ENCODE measurements around the gene MBP.
"Not testable (repeated sequence)": the region's sequence is repeated elsewhere in the genome, so short reads cannot be mapped to it uniquely, and the experiment has no call there.

The MBP gene

DNA sequence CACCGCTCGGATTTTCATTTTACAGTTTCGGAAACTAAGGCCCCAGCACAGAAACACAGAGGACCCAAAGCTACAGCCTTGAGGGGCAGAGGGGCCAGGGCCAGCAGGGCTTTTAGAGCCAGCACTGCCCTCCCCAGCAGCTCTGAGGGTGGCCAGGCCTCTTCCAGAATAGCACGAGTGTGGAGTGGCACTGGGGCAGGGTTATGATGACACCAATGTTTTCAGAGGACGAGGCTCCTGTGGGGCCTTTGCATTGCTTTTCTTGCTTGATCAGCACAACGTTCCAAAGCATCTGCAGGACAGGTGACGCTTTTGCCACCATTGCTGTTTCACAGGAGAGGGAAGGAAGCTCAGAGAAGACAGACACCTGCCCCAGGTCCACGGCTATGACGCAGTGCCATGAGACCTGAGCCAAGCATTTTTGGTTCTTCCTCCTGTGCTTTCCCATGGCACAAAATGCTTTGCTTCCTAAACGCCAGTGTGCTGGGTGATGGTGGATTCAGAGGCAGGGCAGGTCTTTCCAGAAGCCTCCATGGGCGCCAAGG is 126.9 kb downstream of the MBP start:
- no peak for DNase-seq (ENCODE audit: low spot score)

DNA sequence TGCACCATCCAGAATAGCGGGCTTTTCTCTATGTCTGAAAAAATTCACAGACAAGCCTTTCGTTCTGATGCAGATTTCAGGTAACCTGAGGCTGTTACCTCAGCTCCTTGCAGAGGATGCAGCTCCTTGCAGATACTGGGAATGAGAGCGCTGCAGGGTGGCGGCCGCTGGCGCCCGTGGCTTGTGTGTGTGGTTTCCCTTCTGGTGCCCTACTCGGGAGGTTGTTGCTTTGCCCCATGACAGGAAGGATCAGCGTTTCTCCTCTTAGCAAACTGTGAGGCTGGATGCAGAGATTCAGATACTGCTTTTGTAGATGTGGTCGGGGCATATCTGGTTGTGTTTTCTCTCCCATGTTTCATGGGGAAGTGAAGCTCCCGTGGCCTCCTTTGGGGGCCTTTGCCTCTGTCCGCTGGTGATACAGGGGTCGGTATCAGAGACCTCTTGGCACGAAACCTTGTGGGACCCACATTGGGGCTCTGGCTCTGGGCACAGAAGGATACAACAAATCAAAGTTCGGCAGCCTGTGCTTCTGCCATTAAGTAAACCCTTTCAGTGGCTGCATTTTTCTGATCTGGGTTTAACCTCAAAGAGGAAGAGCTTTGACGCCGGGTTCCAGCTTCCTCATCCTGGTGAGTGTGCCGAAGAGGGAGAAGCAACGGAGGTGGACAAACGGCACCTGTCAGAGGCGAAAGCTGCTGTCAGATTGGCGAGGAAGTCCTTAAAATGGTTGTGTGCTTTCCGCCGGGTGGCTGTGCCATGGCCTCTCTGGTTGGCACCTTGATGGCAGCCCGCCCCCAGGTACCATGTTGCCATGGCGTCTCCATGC is 127.8 kb downstream of the MBP start:
- no peak for DNase-seq (ENCODE audit: low spot score)

DNA sequence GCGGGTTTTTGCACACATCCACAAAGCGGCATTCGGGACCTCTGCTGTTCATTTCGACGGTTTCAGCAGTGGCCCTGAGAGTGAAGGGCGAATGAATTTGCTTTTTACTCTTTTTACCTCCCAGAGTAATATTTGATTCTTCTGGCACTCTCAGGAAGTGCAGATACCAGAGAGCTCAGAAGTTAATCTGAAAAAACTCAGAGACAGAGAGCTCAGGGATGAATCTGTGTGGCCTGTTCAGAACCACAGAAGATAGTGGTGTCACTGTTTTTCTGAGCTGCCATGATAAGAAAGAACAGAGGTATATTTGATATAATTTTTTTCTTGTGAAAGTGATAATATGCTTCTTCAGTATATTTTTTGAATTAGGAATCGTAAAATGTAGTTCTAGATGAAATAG is 129.3 kb downstream of the MBP start:
- DNase-seq (ENCODE audit: low spot score): no peak

DNA sequence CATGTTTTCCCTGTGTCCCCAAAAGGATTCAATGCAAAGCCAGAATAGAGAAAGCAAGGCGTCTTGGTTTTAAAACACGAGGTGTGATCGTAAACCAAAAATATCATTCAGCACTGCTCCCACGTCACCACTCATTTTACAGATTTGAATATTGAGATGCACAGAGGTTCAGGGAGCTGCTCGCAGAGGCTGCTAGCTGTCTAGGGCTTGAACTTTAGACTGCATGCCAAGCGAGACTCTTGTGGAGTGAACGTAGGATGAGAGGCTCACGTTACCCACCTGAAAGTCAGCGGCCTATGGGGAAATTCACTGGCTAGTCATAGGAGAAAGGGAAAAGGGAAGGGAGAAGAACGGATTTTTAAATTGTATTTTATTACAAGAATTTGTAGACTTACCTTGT is 130.1 kb downstream of the MBP start:
- DNase-seq (ENCODE audit: low spot score): no peak

DNA sequence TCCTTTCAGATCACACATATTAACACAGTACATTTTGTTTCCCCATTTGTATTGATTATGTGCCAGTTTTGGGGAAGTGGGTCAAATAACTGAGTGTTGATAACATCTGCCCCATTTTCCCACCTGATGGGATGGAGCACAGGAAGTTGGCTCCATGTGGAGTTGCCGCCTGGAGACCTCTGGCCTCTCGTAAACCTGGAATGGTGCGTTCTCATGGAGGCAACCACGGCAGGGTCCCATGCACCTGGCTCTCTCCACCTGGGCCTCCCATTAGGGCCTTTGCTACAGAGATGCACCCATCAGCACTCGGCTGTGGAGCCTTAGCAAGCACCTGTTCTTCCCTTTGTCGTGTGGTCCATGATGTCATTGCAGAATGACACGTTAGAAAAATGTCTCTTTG is 130.6 kb downstream of the MBP start:
- no peak for DNase-seq (ENCODE audit: low spot score)

DNA sequence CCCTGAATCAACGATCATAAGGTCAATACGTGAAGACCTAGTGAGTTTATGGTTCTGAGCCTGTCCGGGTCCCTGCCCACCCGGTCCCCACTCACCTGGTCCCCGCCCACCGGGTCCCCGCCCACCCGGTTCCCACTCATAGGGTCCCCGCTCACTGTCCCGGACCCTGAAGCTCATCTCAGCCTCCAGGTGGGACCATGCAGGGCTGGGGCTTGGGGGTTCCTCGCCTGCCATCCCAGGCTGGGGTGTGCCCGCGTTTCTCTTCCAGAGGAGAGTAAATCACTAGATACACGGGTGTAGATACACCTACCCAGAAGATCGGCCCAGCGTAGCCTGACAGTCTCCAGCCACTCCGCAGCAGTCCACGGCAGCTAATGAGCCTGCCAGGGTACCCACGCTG is 131.5 kb downstream of the MBP start:
- no peak for DNase-seq (ENCODE audit: low spot score)

DNA sequence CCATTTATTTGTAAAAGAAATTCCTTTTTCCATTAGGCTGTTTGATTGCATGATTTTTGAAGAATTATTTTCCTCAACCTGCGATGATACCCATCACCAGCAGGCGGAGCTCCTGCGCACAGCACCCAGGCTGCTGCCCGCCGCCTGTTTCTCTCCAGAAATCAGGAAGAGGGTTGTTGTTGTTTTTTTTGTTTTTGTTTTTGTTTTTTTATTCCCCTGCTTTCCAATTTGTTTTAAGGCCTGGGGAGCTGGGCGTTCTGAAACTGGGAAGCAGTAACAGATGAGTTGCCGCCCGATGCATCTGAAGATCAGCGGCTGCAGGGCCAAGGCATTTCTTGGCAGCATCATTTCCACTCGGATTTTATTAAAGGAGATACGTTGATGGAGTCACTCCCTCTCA is 132.1 kb downstream of the MBP start:
- DNase-seq (ENCODE audit: low spot score): peak; percentile 82

DNA sequence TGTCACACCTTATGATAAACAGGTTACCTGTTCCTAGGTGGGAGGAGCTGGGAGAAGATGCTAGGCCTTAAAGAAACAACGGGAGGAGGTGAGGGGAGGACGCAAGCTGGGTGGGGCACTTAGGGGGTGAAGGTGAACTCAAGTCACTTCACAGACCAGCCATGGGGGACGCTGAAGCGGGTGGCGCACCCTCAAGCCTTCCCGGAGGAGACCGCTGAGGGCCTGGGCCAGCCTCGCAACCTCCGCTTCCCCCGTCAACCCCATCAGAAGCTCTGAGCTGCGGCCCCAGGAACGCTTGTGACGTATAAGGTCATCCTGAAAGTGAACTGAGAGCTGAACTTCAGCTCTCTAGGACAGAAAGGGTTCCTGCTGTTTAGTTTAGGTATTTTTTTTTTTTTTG is 133.5 kb downstream of the MBP start:
- no peak for DNase-seq (ENCODE audit: low spot score)

DNA sequence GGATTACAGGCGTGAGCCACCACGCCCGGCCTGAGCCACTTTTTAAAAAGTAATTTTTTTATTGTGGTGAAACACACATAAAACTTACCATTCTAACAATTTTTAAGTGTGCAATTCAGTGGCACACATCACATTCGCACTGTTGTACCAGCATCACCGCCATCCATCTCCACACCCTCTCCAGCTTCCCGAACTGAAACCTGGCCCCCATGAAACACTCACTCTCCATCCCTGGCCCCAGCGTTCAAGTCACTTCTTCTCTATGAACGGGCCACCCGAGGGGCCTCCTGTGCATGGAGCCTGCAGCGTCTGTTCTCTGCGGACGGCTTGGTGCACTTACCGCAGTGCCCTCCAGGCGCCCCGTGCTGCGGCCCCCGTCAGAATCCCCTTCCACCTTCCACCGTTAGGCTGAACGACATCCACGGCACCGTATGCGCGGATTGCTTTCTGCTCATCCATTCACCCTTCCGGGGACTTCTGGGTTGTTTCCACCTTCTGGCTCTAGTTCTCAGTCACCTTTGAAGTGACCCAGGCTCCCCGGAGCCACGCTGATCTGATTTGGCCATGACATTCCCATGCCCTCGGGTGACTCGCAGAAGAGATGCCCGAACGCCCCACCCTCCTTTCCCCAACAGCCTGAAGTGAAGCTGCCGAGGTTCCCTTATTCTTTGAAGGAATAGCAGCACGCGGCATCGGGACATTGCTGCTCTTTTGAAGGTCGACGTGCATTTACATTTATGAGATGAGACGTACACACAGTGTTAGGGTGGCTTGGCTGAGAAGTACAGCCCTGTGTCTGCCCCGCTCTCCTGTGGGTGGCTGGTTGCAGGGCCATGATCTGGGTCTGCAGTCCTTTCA is 134.4 kb downstream of the MBP start:
- DNase-seq (ENCODE audit: low spot score): no peak

DNA sequence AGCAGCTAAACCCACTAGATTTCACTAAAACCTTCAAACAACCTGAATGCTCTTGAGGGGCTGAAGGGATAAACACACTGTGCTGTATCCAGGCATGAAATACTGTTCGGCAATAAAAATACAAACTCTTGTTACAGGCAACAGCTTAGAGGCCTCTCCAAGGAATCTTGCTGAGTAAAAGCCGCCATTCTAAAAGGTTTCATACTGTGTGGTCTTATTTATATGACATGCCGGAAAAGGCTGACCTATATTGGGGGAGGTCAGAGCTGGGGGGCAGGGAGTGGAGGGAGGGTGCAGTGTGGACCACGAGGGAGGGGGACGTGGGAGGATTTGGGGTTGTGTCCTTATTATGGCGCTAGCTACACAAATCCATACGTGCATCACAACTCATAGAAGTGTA is 136.2 kb downstream of the MBP start:
- DNase-seq (ENCODE audit: low spot score): no peak

DNA sequence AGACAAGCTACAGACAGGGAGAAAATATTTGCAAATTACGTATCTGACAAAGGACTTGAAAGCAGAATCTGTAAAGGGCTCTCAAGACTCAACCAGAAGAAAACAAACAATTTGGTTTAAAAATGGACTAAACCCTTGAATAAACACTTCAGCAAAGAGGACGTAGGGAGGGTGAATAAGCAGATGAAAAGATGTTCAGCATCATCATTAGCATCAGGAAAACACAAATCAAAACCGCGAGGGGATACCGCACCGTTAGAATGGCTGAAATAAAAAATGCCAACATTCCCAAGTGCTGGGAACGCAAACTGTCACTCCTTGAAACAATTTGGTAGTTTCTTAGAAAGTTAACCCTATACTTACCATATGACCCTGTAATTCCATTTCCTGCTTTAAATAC is 136.7 kb downstream of the MBP start:
- DNase-seq (ENCODE audit: low spot score): no peak

DNA sequence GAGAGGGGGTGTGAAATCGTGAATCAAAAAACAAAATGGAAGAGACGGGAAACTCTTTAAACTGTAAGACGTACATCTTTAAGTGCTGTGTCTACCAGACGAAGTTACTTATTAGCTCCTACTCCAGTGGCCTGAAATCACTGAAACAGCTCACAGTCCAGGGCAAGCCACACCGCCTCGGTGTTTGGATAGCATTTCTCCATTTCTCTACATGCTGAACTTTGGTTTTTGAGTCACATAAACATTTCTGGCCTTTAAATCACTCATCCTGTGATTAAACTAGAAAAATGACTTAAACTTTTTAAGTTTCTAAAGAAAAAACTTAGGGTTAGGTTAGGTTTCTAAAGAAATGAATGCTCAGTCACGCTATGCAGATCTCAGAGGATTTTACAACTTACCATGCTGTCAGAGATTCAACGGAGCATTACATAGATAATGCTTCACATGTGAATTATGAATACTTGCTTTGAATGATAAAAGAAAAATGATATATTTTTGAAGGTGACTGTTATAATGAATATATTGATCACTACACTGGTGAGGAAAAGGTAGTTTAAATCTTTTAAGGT is 138.4 kb downstream of the MBP start:
- no peak for DNase-seq (ENCODE audit: low spot score)

DNA sequence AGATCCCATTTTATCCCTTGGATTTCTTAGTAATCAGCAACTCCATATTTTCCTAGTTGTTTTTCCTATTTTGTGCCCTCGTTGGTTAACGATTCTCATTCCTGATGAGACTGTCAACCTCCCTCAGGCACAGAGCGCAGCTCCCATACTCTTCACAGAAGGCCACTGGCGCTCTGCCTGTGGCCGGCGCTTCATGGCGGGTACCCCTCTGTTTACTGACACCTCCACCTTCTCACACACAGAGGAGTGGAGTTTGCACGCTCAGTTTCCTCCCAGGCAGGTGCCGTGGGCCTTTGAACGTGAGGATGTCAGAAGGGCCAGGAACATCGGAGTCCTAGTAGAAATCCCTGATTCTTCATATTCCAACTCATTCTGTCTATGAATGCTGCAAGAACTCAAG is 139.0 kb downstream of the MBP start:
- DNase-seq (ENCODE audit: low spot score): no peak

DNA sequence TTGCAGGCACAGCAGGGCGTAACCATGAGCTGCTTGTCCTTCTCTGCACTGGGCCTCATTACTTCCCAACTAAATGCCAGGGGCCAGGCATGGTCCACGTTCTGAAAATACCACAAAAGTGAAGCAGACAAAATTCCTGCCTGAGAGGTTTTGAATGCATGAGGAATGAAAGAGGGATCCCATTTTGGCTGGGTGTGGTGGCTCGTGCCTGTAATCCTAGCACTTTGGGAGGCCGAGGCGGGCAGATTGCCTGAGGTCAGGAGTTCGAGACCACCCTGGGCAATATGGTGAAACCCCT is 139.5 kb downstream of the MBP start:
- no peak for DNase-seq (ENCODE audit: low spot score)

DNA sequence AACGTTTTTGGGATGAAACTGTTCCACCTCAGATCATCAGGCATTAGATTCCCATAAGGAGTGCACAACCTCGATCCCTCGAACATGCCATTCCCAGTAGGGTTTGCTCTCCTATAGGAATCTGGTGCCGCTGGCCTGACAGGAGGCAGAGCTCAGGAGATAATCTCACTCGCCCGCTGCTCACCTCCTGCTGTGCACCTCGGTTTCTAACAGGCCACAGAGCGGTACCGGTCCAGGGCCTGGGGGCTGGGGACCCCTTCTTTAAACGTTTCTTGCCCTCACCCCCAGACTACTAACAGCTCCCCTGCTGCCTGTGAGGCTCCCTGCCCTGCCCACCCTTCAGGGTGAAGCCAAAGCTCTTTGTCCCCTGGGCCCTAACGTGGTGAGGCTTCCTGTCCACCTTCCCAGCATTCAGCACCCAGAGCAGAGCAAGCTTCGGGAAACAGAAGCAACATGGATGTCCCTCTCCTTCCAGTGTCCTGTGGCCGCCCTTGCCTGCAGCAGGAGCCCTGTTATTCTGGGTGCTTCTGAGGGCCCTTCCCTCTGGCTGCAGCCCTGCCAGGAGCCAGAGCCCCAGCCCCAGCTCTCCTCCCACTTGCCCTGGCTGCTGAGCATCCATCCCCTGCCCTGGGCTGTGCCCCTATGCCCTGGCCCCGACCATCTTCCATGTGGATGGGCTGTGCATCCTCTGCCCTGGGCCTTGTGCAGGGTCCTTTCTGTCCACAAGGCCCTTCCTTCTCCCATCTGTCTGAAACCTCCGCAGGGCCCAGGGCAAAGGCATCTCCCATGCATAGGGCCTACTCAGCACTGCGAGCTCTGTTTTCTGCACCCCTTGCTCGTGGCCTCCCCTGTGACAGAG is 140.1 kb downstream of the MBP start:
- DNase-seq (ENCODE audit: low spot score): no peak

DNA sequence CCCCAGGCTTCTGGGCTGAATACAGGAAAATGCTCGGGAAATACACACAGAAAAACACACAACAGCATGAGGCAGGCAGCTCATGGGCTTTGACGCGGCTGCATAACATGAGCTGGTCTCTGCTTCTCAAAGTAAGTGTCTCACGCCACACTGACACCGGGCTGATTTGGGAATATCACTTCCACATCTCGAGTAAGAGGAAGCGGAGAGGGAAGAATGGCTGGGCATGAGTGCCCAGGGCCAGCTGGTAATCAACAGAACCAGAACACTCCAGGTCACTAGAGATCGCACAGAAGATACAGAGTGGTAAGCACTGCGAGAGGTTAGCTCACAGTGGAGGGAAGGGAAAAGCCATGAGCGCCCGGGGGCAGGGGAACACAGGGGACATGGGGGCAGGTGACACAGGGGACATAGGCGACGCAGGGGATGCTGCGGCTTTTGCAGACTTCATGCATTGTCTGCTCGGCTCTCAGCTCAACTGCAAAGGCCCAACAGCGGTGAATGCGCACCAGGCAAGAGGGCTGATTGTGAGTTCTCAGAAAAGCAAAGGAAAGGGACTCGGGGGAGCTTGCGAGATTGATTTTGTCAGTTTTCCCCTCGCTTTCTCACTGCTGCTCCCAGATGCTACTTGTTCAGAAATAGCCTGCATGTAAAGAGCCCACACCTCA is 141.4 kb downstream of the MBP start:
- no peak for DNase-seq (ENCODE audit: low spot score)

DNA sequence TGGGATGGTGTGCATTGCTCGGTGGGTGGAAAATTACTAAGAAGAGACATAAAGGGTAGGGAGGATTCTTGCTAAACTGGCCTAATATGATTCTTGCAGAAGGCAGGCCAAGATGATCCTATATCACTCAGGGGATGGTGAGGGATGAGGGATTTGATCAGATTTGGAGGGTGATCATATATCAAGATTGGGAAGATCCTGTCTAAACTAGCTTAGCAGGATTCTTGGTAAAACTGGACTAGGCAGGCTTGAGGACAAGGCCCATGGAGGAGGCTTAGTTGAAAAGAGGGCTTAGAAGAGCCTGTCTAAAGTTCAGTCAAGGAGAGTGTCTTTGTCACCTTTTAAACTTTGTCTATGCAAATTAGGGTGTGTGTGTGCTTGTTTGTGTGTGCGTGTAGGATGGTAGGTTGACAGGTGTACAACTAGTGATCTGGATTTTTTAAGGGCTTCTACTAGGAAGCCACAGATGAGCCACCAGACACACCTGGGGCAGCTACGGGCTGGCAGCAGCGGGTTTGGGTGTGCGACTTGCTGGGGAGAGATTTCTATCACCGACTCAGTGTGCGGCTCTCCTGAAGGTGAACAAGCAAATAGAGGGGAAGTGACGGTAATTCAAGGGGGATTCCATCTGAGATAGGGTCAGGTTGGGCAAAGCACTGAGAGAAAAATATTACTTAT is 142.1 kb downstream of the MBP start:
- not testable (repeated sequence) for DNase-seq (ENCODE audit: low spot score)

DNA sequence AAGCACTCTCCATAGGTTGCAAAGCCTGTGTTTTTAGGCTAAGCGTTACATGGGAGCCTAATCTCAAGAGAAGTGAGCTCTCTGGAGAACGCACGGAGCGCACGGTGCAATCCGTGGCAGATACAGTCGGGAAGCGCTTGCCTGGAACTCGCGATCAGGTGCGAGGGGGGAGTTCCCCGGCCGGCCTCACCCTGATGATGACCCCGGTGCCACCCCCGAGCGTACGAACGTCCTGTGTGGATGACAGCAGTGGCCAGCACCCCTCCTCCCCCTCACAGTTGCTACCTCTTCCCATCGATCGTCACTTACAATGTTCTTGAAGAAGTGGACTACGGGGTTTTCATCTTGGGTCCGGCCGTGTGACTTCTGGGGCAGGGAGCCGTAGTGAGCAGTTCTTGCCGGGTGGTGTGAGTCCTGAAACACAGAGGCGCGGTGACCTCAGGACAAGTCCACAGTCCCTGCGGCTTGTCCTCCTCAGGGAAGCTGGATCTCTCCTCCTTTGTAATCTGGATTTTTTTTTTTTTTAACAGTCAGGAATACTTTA is 142.9 kb downstream of the MBP start:
- DNase-seq (ENCODE audit: low spot score): no peak

DNA sequence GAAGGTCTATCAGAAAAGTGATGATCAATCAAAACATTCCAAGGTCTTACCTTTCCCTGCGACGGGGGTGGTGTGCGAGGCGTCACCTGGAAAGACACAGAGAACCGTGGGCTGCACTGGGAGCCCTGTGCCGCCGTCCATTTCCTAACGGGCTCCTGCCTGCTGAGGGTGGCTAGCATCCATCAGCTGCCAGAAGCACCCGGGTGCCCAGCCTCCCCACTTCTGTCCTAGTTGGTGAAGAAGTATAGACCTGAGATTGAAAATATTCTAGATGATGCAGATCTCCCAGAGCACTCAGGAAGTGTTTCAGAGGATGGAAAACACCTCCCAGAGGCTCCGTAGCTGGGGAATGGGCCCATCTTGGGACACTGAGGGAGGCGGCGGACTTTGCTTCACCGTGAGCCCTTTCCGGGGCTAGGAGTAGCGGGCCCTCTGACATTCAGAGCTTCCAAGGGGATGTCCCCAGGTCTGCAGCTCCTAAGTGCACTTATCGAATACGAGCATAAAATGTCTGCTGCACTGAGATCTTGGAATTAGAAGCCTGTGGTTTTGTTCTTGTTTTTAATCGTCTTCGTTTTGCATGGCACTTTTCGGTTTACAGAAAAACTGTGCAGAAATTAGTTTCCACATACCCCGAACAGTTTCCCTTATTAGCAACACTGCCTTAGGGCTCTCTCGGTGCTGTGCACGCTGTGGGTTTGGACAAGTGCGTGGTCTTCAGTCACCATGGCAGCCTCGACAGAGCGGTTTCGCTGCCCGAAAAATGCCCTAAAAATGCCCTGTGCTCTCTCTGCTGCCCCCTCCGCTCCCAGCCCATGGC is 143.5 kb downstream of the MBP start:
- no peak for DNase-seq (ENCODE audit: low spot score)
